Brain microvascular endothelial cell (primary cell): ENCODE measurements around the gene COL27A1.

Experiments
- DNase-seq: peaks from one replicate; pipeline ENCODE4 v3.0.0-alpha.2; 2020
- H3K27ac ChIP-seq: fragments of 250-450 bp; sonication (Bioruptor Pico); 2 replicates; pipeline ENCODE4 v1.5.1; 2020; ENCODE audit warnings: mild to moderate bottlenecking, moderate library complexity
- H3K27me3 ChIP-seq: fragments of 250-450 bp; sonication (Bioruptor Pico); replicated peaks from 2 replicates; pipeline ENCODE4 v1.5.1; 2020; ENCODE audit warnings: mild to moderate bottlenecking
- H3K36me3 ChIP-seq: fragments of 250-450 bp; sonication (Bioruptor Pico); replicated peaks from 2 replicates; pipeline ENCODE4 v1.5.1; 2020; ENCODE audit warnings: mild to moderate bottlenecking
- H3K4me3 ChIP-seq: 2 replicates; pipeline ENCODE4 v1.5.1; 2011; ENCODE audit warnings: low read depth, mild to moderate bottlenecking, control low read depth, low read length, moderate library complexity
- in situ Hi-C: cut with HindIII; loops from 2 replicates; pipeline ENCODE4 v1.10.0; 2017; ENCODE audit warnings: low sequenced_read_pairs, low pct_ligation_motif_present
- TF ChIP-seq, protein P1 (sequence below): IDR thresholded peaks from 2 replicates; pipeline ENCODE4 v1.5.1; 2011; ENCODE audit warnings: low read depth, mild to moderate bottlenecking, moderate library complexity, low read length, control low read depth, inconsistent platforms; ENCODE audit errors: missing control alignments

COL27A1 gene

DNA sequence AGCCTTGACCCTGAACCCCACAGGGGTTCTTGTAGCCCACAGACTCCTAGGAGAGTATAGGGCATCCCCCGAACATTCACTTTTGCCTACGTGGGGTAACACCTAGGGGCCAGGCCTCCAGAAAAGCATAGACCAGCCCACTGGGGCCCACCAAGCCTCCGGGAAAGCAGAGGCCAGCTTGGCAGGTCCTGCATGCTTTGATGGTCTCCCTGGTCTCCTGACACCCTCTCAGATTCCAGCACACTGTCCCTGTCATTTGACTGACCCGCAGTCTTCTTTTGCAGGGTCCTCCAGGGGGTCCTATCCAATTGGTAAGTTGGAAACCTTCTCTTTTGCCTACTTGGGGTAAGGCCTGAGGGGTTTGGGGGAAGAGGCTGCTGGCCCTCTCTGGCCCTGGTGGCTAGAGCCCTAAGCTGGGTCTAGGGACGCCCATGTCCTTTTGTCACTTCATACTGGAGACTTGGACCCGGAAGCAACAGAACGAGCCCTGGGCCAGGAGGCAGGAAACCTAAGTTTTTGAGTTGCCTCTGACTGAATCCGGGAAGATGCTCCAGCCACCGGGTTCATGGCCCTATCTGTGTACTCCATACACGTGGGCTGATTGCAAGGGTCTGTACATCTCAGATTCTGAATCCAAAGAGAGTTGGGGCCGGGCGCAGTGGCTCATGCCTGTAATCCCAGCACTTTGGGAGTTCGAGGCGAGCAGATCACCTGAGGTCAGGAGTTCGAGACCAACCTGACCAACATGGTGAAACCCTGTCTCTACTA, 146.6 kb downstream of the COL27A1 start:
- DNase-seq, result no peak
- H3K27me3 ChIP-seq, result no peaks in the 10 kb centered on the region
- no peak overlapping the region for H3K4me3 ChIP-seq
- no peak overlapping the region for H3K27ac ChIP-seq
- in situ Hi-C loops, result no loop called here
- peaks cover 2% of the 10 kb centered on the region for H3K36me3 ChIP-seq
- TF ChIP-seq, protein P1, sequence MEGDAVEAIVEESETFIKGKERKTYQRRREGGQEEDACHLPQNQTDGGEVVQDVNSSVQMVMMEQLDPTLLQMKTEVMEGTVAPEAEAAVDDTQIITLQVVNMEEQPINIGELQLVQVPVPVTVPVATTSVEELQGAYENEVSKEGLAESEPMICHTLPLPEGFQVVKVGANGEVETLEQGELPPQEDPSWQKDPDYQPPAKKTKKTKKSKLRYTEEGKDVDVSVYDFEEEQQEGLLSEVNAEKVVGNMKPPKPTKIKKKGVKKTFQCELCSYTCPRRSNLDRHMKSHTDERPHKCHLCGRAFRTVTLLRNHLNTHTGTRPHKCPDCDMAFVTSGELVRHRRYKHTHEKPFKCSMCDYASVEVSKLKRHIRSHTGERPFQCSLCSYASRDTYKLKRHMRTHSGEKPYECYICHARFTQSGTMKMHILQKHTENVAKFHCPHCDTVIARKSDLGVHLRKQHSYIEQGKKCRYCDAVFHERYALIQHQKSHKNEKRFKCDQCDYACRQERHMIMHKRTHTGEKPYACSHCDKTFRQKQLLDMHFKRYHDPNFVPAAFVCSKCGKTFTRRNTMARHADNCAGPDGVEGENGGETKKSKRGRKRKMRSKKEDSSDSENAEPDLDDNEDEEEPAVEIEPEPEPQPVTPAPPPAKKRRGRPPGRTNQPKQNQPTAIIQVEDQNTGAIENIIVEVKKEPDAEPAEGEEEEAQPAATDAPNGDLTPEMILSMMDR, result no peak

DNA sequence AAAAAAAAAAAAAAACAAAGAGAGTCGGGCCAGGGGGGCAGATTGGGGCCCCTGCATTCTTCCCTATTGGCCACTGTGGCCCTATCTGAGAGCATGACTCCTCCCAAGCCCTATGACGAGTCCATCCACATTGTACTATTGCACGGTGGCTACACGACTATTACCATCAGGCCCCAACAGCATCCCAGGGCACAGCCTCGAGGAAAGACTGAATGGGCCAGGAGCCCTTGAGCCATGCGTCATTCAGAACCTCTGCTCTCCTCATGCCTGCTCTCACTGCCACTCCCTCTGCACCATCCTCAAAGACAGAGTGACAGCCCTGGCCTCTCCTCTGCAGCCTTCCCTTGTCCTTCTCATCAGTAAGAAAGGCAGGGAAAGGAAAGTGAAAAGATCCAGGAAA, 147.4 kb downstream of the COL27A1 start:
- in situ Hi-C loops, result no loop called here
- Histone ChIP-seq H3K27ac (no peak overlapping the region), H3K27me3 (no peaks in the 10 kb centered on the region), H3K4me3 (no peak overlapping the region), H3K36me3 (peaks cover 2% of the 10 kb centered on the region)
- no peak for DNase-seq
- TF ChIP-seq, protein P1, result no peak

DNA sequence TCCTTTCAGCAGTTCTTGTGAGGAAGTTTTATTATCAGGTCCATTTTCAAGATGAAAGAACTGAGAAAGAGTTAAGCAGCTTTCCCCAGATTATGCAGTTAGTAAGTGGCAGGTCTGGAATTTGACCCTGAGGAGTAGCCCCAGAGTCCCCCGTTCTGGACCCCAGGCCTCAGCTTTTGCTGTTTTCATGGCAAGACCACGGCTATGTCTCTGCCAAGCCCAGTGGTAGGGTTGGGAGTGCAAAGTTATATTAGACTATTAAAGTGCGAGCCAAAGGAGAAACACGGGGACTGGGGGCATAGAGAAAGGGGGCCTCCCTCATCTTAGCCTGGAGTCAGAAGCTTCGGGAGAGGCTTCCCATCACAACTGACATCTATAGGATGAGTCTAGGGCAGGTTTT, 148.2 kb downstream of the COL27A1 start:
- H3K27ac ChIP-seq, result no peak overlapping the region
- no peaks in the 10 kb centered on the region for H3K27me3 ChIP-seq
- in situ Hi-C loops, result no loop called here
- TF ChIP-seq, protein P1, result no peak
- H3K4me3 ChIP-seq, result no peak overlapping the region
- peaks cover 2% of the 10 kb centered on the region for H3K36me3 ChIP-seq
- DNase-seq, result no peak

DNA sequence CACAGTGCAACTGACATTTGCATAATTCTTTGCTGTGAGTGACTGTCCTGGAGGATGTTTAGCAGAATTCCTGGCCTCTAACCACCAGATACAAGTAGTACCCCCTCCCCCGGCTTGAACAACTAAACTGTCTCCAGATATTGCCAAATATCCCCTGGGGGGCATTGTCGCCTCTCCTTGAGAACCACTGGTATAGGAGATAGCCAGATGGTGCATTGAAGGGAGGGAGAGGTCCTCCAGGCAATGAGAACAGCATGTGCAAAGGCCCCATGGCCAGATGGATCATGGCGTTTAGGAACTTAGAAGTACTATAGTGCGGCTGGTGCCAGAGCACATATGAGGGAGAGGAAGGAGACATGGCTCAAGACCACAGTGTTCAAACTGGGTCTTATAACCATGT, 148.6 kb downstream of the COL27A1 start:
- TF ChIP-seq, protein P1, result no peak
- DNase-seq, result no peak

DNA sequence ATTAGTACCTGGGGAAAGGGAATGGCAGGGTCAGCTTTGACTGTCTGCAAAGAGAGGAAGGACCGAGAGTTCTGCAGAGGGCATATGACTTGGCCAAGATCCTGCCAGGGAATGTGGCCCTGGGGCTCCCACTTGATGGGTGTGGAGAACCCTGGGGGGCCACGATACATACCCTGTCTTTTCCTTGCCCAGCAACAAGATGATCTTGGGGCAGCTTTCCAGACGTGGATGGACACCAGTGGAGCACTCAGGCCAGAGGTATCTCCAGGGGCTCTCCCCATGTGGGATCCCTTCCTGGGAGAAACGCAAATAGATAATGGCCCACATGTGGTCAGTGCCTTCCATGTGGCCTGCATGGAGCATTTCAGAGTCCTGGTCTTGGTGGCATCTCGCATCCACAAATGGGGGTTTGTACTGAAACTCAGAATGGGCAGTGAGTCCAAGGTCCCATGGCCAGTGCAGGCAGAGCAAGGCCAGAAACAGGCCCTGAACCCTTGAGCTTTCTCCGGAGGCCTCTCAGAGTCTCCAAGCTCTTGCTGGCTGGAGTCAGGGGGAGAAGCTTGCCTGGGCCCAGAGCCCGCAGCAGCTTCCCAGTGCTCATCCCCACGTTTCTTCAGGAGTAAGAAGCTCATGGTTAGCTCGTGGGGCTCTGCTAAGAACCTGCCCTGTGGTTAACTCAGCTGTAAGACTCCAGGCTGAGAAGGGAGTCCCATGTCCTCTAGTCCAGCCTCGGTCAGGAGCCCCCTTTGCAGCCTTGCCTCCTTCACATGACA, 149.3 kb downstream of the COL27A1 start:
- Histone ChIP-seq H3K4me3 (no peak overlapping the region), H3K27ac (no peak overlapping the region), H3K27me3 (no peaks in the 10 kb centered on the region), H3K36me3 (peaks cover 2% of the 10 kb centered on the region)
- TF ChIP-seq, protein P1, result no peak
- DNase-seq, result no peak
- in situ Hi-C loops, result no loop called here

More for the DNA sequence above, 148.6 kb downstream of the COL27A1 start:
- H3K4me3 ChIP-seq, result no peak overlapping the region
- H3K27ac ChIP-seq, result no peak overlapping the region
- H3K36me3 ChIP-seq, result peaks cover 2% of the 10 kb centered on the region
- in situ Hi-C loops, result no loop called here
- H3K27me3 ChIP-seq, result no peaks in the 10 kb centered on the region
